ENCODE measurements around the gene PARK7. TPM values are rescaled to one million over a fixed set of nuclear protein-coding genes. Genes with fewer than 3 reads are reported as not detected.

The PARK7 gene
- total RNA-seq, 1 donor from 2014 or later: 196 TPM

GRCh38 chr1:7928247-7928646 lies 33.3 kb upstream of the PARK7 start:
- Mint-ChIP-seq H3K27ac (ENCODE audit: unreplicated experiment) (no peak overlapping the region), H3K4me3 (ENCODE audit: unreplicated experiment) (no peak overlapping the region), H3K27me3 (ENCODE audit: unreplicated experiment) (peaks cover 1% of the 10 kb centered on the region), H3K9me3 (ENCODE audit: unreplicated experiment) (no peaks in the 10 kb centered on the region), H3K4me1 (ENCODE audit: low read depth, unreplicated experiment) (no peaks in the 10 kb centered on the region), H3K36me3 (ENCODE audit: unreplicated experiment) (no peaks in the 10 kb centered on the region)
- DNase-seq: no peak
- no peak for TF ChIP-seq CTCF (IDR thresholded peaks at IDR 0.05; ENCODE audit: partially characterized antibody, unreplicated experiment)

GRCh38 chr1:7929637-7930036 lies 31.9 kb upstream of the PARK7 start:
- H3K9me3 Mint-ChIP-seq (ENCODE audit: unreplicated experiment): no peaks in the 10 kb centered on the region
- H3K4me3 Mint-ChIP-seq (ENCODE audit: unreplicated experiment): no peak overlapping the region
- no peak for DNase-seq
- H3K27me3 Mint-ChIP-seq (ENCODE audit: unreplicated experiment): peaks cover 1% of the 10 kb centered on the region
- TF ChIP-seq CTCF (IDR thresholded peaks at IDR 0.05; ENCODE audit: partially characterized antibody, unreplicated experiment): no peak
- no peaks in the 10 kb centered on the region for H3K4me1 Mint-ChIP-seq (ENCODE audit: low read depth, unreplicated experiment)
- H3K27ac Mint-ChIP-seq (ENCODE audit: unreplicated experiment): no peak overlapping the region
- no peaks in the 10 kb centered on the region for H3K36me3 Mint-ChIP-seq (ENCODE audit: unreplicated experiment)

- Mint-ChIP-seq H3K27ac (ENCODE audit: unreplicated experiment) (no peak overlapping the region), H3K4me1 (ENCODE audit: low read depth, unreplicated experiment) (no peaks in the 10 kb centered on the region), H3K4me3 (ENCODE audit: unreplicated experiment) (no peak overlapping the region), H3K27me3 (ENCODE audit: unreplicated experiment) (peaks cover 1% of the 10 kb centered on the region), H3K36me3 (ENCODE audit: unreplicated experiment) (no peaks in the 10 kb centered on the region), H3K9me3 (ENCODE audit: unreplicated experiment) (no peaks in the 10 kb centered on the region)
- no peak for TF ChIP-seq CTCF (IDR thresholded peaks at IDR 0.05; ENCODE audit: partially characterized antibody, unreplicated experiment)
- no peak for DNase-seq
Observed at GRCh38 chr1:7930645-7931445, 30.7 kb upstream of the PARK7 start.

- Mint-ChIP-seq H3K9me3 (ENCODE audit: unreplicated experiment) (no peaks in the 10 kb centered on the region), H3K27me3 (ENCODE audit: unreplicated experiment) (peaks cover 1% of the 10 kb centered on the region), H3K4me1 (ENCODE audit: low read depth, unreplicated experiment) (no peaks in the 10 kb centered on the region), H3K27ac (ENCODE audit: unreplicated experiment) (no peak overlapping the region), H3K36me3 (ENCODE audit: unreplicated experiment) (no peaks in the 10 kb centered on the region), H3K4me3 (ENCODE audit: unreplicated experiment) (no peak overlapping the region)
- no peak for TF ChIP-seq CTCF (IDR thresholded peaks at IDR 0.05; ENCODE audit: partially characterized antibody, unreplicated experiment)
- no peak for DNase-seq
Observed at GRCh38 chr1:7931446-7931812, 30.1 kb upstream of the PARK7 start.

- Mint-ChIP-seq H3K4me1 (ENCODE audit: low read depth, unreplicated experiment) (no peaks in the 10 kb centered on the region), H3K9me3 (ENCODE audit: unreplicated experiment) (no peaks in the 10 kb centered on the region), H3K4me3 (ENCODE audit: unreplicated experiment) (no peak overlapping the region), H3K27me3 (ENCODE audit: unreplicated experiment) (no peaks in the 10 kb centered on the region), H3K36me3 (ENCODE audit: unreplicated experiment) (no peaks in the 10 kb centered on the region), H3K27ac (ENCODE audit: unreplicated experiment) (no peak overlapping the region)
- TF ChIP-seq CTCF (IDR thresholded peaks at IDR 0.05; ENCODE audit: partially characterized antibody, unreplicated experiment): no peak
- DNase-seq: no peak
Observed at GRCh38 chr1:7932524-7933138, 28.9 kb upstream of the PARK7 start.

Measured in glutamatergic neuron (in vitro differentiated cells).